Stimulated activated naive CD8-positive, alpha-beta T cell treated with anti-CD3 and anti-CD28 coated beads, Interleukin-15, amount 100 ng/mL, for 72 hours (primary cell): ENCODE results near the gene SH3BP5.

Source experiments
- ATAC-seq: fragments of 150-1000 bp; cut with Tn5 transposase; 2 replicates; pipeline ENCODE4 v1.10.0; 2021; ENCODE audit warnings: mild to moderate bottlenecking, moderate library complexity
- DNase-seq, 2 donors: peaks; one replicate each; pipeline ENCODE4 v3.0.0; 2021 to 2022
- H3K27ac Mint-ChIP-seq, 2 donors: one replicate each; pipeline ENCODE4 v1.8.0; 2022; ENCODE audit warnings: mild to moderate bottlenecking in 2 of 2, mixed read lengths in 2 of 2, moderate library complexity in 2 of 2
- H3K27me3 Mint-ChIP-seq: one replicate; pipeline ENCODE4 v1.8.0; 2022; ENCODE audit warnings: mixed read lengths
- H3K4me1 Mint-ChIP-seq: one replicate; pipeline ENCODE4 v1.8.0; 2022; ENCODE audit warnings: mild to moderate bottlenecking, mixed read lengths
- H3K4me3 Mint-ChIP-seq, 2 donors: one replicate each; pipeline ENCODE4 v1.8.0; 2022; ENCODE audit warnings: mild to moderate bottlenecking in 2 of 2, mixed read lengths in 2 of 2, moderate library complexity in 1 of 2
- H3K9me3 Mint-ChIP-seq, 2 donors: one replicate each; pipeline ENCODE4 v1.8.0; 2022; ENCODE audit warnings: mixed read lengths in 2 of 2

Gene SH3BP5

GRCh38 chr3:15336057-15336456, 3.7 kb upstream of the SH3BP5 start:
- ATAC-seq (no peak), DNase-seq (no peak)
- H3K9me3 Mint-ChIP-seq, result no peaks in the 10 kb centered on the region
- no peak overlapping the region for H3K27ac Mint-ChIP-seq
- H3K4me1 Mint-ChIP-seq, result peaks cover 39% of the 10 kb centered on the region
- no peak overlapping the region for H3K4me3 Mint-ChIP-seq
- H3K27me3 Mint-ChIP-seq, result peaks cover 12% of the 10 kb centered on the region

- DNase-seq, result no peak
- Mint-ChIP-seq H3K27ac (no peak overlapping the region), H3K9me3 (no peaks in the 10 kb centered on the region), H3K27me3 (peaks cover 17% of the 10 kb centered on the region), H3K4me3 (no peak overlapping the region), H3K4me1 (peaks cover 41% of the 10 kb centered on the region)
- no peak for ATAC-seq
Observed at GRCh38 chr3:15333956-15334263, 1.5 kb upstream of the SH3BP5 start.

- peaks cover 17% of the 10 kb centered on the region for H3K27me3 Mint-ChIP-seq
- H3K4me3 Mint-ChIP-seq, result peak overlapping the region; percentile 89 to 96
- H3K9me3 Mint-ChIP-seq, result no peaks in the 10 kb centered on the region
- DNase-seq (no peak), ATAC-seq (no peak)
- no peak overlapping the region for H3K27ac Mint-ChIP-seq
- peaks cover 40% of the 10 kb centered on the region for H3K4me1 Mint-ChIP-seq
Observed at GRCh38 chr3:15333099-15333955, 941 bp upstream of the SH3BP5 start.

GRCh38 chr3:15331606-15332404, 581 bp downstream of the SH3BP5 start:
- H3K4me3 Mint-ChIP-seq, result peak overlapping the region; percentile 89 to 96

GRCh38 chr3:15331072-15331605, 1.2 kb downstream of the SH3BP5 start:
- no peak for ATAC-seq
- no peaks in the 10 kb centered on the region for H3K9me3 Mint-ChIP-seq
- H3K4me1 Mint-ChIP-seq, result peaks cover 52% of the 10 kb centered on the region
- peak overlapping the region; percentile 89 to 96 for H3K4me3 Mint-ChIP-seq
- H3K27me3 Mint-ChIP-seq, result peaks cover 17% of the 10 kb centered on the region
- DNase-seq, result no peak
- H3K27ac Mint-ChIP-seq, result no peak overlapping the region

More at GRCh38 chr3:15331606-15332404, 581 bp downstream of the SH3BP5 start:
- Mint-ChIP-seq H3K4me1 (peaks cover 52% of the 10 kb centered on the region), H3K9me3 (no peaks in the 10 kb centered on the region), H3K27me3 (peaks cover 17% of the 10 kb centered on the region), H3K27ac (peak overlapping the region; percentile 44 to 64)
- DNase-seq, result peak in 1 of 2 donors; percentile 33
- ATAC-seq, result peak; percentile 70

GRCh38 chr3:15330031-15330596, 2.3 kb downstream of the SH3BP5 start:
- H3K4me3 Mint-ChIP-seq, result no peak overlapping the region
- peaks cover 61% of the 10 kb centered on the region for H3K4me1 Mint-ChIP-seq
- H3K27ac Mint-ChIP-seq, result no peak overlapping the region
- ATAC-seq (no peak), DNase-seq (no peak)
- H3K27me3 Mint-ChIP-seq, result peaks cover 17% of the 10 kb centered on the region
- H3K9me3 Mint-ChIP-seq, result no peaks in the 10 kb centered on the region

GRCh38 chr3:15329046-15330005, 3.1 kb downstream of the SH3BP5 start:
- peaks cover 63% of the 10 kb centered on the region for H3K4me1 Mint-ChIP-seq
- H3K4me3 Mint-ChIP-seq, result no peak overlapping the region
- H3K27ac Mint-ChIP-seq, result no peak overlapping the region
- H3K9me3 Mint-ChIP-seq, result no peaks in the 10 kb centered on the region
- H3K27me3 Mint-ChIP-seq, result peaks cover 17% of the 10 kb centered on the region
- ATAC-seq (no peak), DNase-seq (no peak)

GRCh38 chr3:15327941-15328340, 4.4 kb downstream of the SH3BP5 start:
- DNase-seq (no peak), ATAC-seq (no peak)
- Mint-ChIP-seq H3K27me3 (peaks cover 17% of the 10 kb centered on the region), H3K9me3 (no peaks in the 10 kb centered on the region), H3K4me1 (peaks cover 58% of the 10 kb centered on the region), H3K27ac (peak overlapping the region in 1 of 2 donors; percentile 30), H3K4me3 (no peak overlapping the region)

- Mint-ChIP-seq H3K4me3 (no peak overlapping the region), H3K9me3 (no peaks in the 10 kb centered on the region), H3K27ac (no peak overlapping the region), H3K27me3 (peaks cover 12% of the 10 kb centered on the region), H3K4me1 (peaks cover 46% of the 10 kb centered on the region)
- no peak for DNase-seq
- no peak for ATAC-seq
Observed at GRCh38 chr3:15326673-15327072, 5.7 kb downstream of the SH3BP5 start.

GRCh38 chr3:15326037-15326436, 6.3 kb downstream of the SH3BP5 start:
- Mint-ChIP-seq H3K9me3 (no peaks in the 10 kb centered on the region), H3K4me1 (peaks cover 45% of the 10 kb centered on the region), H3K27ac (no peak overlapping the region), H3K27me3 (peaks cover 5% of the 10 kb centered on the region), H3K4me3 (no peak overlapping the region)
- DNase-seq, result no peak
- no peak for ATAC-seq

GRCh38 chr3:15325228-15325627, 7.2 kb downstream of the SH3BP5 start:
- DNase-seq (no peak), ATAC-seq (no peak)
- no peaks in the 10 kb centered on the region for H3K9me3 Mint-ChIP-seq
- H3K4me3 Mint-ChIP-seq, result no peak overlapping the region
- H3K27me3 Mint-ChIP-seq, result no peaks in the 10 kb centered on the region
- H3K27ac Mint-ChIP-seq, result no peak overlapping the region
- peaks cover 51% of the 10 kb centered on the region for H3K4me1 Mint-ChIP-seq

GRCh38 chr3:15324379-15324808, 8.0 kb downstream of the SH3BP5 start:
- H3K4me3 Mint-ChIP-seq, result no peak overlapping the region
- no peak overlapping the region for H3K27ac Mint-ChIP-seq
- H3K4me1 Mint-ChIP-seq, result peaks cover 55% of the 10 kb centered on the region
- no peak for DNase-seq
- no peaks in the 10 kb centered on the region for H3K9me3 Mint-ChIP-seq
- ATAC-seq, result no peak
- H3K27me3 Mint-ChIP-seq, result no peaks in the 10 kb centered on the region

GRCh38 chr3:15323063-15323462, 9.3 kb downstream of the SH3BP5 start:
- Mint-ChIP-seq H3K4me1 (peaks cover 52% of the 10 kb centered on the region), H3K27me3 (no peaks in the 10 kb centered on the region), H3K27ac (no peak overlapping the region), H3K9me3 (no peaks in the 10 kb centered on the region), H3K4me3 (no peak overlapping the region)
- DNase-seq, result no peak
- ATAC-seq, result no peak

- Mint-ChIP-seq H3K4me1 (peaks cover 53% of the 10 kb centered on the region), H3K27ac (peak overlapping the region in 1 of 2 donors; percentile 16), H3K4me3 (no peak overlapping the region), H3K9me3 (no peaks in the 10 kb centered on the region), H3K27me3 (no peaks in the 10 kb centered on the region)
- ATAC-seq (no peak), DNase-seq (no peak)
Observed at GRCh38 chr3:15321349-15321748, 11.0 kb downstream of the SH3BP5 start.

GRCh38 chr3:15319575-15319974, 12.8 kb downstream of the SH3BP5 start:
- Mint-ChIP-seq H3K27me3 (no peaks in the 10 kb centered on the region), H3K9me3 (no peaks in the 10 kb centered on the region), H3K27ac (no peak overlapping the region), H3K4me3 (no peak overlapping the region), H3K4me1 (peaks cover 53% of the 10 kb centered on the region)
- DNase-seq (no peak), ATAC-seq (no peak)
